Measurements from ENCODE around the gene HACD3.

DNA sequence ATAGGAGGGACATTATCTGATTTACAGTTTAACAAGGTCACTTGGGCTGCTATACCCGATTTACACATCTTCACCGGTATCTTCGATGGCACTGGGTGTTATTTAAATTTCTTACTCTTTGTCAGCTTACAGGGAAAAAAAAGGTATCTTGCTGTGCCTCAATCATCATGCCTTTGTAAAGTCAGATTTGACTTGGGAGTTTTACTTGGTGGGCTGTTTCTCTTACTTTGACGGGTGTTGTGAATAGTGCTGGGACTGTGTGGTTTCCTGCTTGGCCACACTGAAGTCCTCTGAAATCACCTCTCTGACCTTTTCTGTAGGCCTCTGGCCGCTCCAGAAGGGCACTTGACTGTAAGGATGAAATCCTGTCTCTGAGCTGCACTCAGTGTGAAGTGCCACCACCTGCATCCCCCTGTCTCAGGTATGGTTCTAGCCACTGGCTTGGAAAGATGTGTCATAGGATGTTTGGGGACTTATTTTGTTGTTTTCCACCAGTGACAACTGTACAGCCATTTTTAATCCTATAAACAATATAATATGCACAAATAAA is 88.4 kb downstream of the HACD3 start:
- no peak for TF ChIP-seq CTCF (IDR thresholded peaks at IDR 0.05; ENCODE audit: insufficient read depth, low read length)
- TF ChIP-seq, protein P1, sequence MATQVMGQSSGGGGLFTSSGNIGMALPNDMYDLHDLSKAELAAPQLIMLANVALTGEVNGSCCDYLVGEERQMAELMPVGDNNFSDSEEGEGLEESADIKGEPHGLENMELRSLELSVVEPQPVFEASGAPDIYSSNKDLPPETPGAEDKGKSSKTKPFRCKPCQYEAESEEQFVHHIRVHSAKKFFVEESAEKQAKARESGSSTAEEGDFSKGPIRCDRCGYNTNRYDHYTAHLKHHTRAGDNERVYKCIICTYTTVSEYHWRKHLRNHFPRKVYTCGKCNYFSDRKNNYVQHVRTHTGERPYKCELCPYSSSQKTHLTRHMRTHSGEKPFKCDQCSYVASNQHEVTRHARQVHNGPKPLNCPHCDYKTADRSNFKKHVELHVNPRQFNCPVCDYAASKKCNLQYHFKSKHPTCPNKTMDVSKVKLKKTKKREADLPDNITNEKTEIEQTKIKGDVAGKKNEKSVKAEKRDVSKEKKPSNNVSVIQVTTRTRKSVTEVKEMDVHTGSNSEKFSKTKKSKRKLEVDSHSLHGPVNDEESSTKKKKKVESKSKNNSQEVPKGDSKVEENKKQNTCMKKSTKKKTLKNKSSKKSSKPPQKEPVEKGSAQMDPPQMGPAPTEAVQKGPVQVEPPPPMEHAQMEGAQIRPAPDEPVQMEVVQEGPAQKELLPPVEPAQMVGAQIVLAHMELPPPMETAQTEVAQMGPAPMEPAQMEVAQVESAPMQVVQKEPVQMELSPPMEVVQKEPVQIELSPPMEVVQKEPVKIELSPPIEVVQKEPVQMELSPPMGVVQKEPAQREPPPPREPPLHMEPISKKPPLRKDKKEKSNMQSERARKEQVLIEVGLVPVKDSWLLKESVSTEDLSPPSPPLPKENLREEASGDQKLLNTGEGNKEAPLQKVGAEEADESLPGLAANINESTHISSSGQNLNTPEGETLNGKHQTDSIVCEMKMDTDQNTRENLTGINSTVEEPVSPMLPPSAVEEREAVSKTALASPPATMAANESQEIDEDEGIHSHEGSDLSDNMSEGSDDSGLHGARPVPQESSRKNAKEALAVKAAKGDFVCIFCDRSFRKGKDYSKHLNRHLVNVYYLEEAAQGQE (IDR thresholded peaks at IDR 0.05; ENCODE audit: insufficient replicate concordance, low read depth), result no peak
